ENCODE data around the gene KCNJ14.

The KCNJ14 gene

GRCh38 chr19:48507911-48508439, 52.6 kb downstream of the KCNJ14 start:
- DNase-seq (ENCODE audit: low read depth, low spot score) = no peak

- DNase-seq (ENCODE audit: low read depth, low spot score) = no peak
These were observed 53.5 kb downstream of the KCNJ14 start for GRCh38 chr19:48508729-48509411.

GRCh38 chr19:48509467-48510194, 54.3 kb downstream of the KCNJ14 start:
- DNase-seq (ENCODE audit: low read depth, low spot score) = no peak

GRCh38 chr19:48510421-48511268, 55.3 kb downstream of the KCNJ14 start:
- DNase-seq (ENCODE audit: low read depth, low spot score) = no peak

GRCh38 chr19:48511321-48511731, 56.0 kb downstream of the KCNJ14 start:
- no peak for DNase-seq (ENCODE audit: low read depth, low spot score)

GRCh38 chr19:48511800-48512503, 56.6 kb downstream of the KCNJ14 start, which contains the start of gene LMTK3:
TSS of gene LMTK3 (minus strand) at chr19:48511835. CDS start at chr19:48511576, 259 bp downstream.
- DNase-seq (ENCODE audit: low read depth, low spot score) = no peak

- DNase-seq (ENCODE audit: low read depth, low spot score) = no peak
These were observed 57.3 kb downstream of the KCNJ14 start for GRCh38 chr19:48512504-48513288.

GRCh38 chr19:48513289-48514122, 58.1 kb downstream of the KCNJ14 start:
- DNase-seq (ENCODE audit: low read depth, low spot score) = no peak

- no peak for DNase-seq (ENCODE audit: low read depth, low spot score)
These were observed 58.7 kb downstream of the KCNJ14 start for GRCh38 chr19:48514123-48514458.

- no peak for DNase-seq (ENCODE audit: low read depth, low spot score)
These were observed 61.2 kb downstream of the KCNJ14 start for GRCh38 chr19:48516536-48516935.
